Keratinocyte (primary cell): ENCODE measurements around the gene APBB2. TPM values are rescaled to one million over a fixed set of nuclear protein-coding genes. Genes with fewer than 3 reads are reported as not detected.

Experiments used
- DNase-seq: peaks from one replicate; pipeline ENCODE4 v3.0.0-alpha.2; 2011; ENCODE audit warnings: low read depth, missing footprints, low spot score
- FAIRE-seq: peaks from 2 replicates; lab custom pipeline; 2011; peaks lifted over from hg19 to GRCh38; lab: Jason Lieb, UNC
- H2AFZ ChIP-seq: 2 replicates; pipeline ENCODE4 v1.6.0; 2012; ENCODE audit warnings: low read length, control low read depth, inconsistent platforms; ENCODE audit not compliant: control insufficient read depth
- H3K27ac ChIP-seq: 2 replicates; pipeline ENCODE4 v1.5.1; 2011; ENCODE audit warnings: low read length; ENCODE audit not compliant: control insufficient read depth, insufficient read depth
- H3K27me3 ChIP-seq: 3 replicates; pipeline ENCODE4 v1.6.0; 2011; ENCODE audit warnings: low read length; ENCODE audit not compliant: control insufficient read depth, insufficient read depth; ENCODE audit errors: extremely low read depth
- H3K36me3 ChIP-seq, 2 experiments: 2 replicates in 1 of 2; 3 replicates in 1 of 2; pipeline ENCODE4 v1.5.1; 2011; ENCODE audit warnings: low read length in 2 of 2, mild to moderate bottlenecking in 1 of 2; ENCODE audit not compliant: control insufficient read depth in 2 of 2, insufficient read depth in 2 of 2; ENCODE audit errors: extremely low read depth in 1 of 2
- H3K4me1 ChIP-seq: 3 replicates; pipeline ENCODE4 v1.5.1; 2011; ENCODE audit warnings: low read length; ENCODE audit not compliant: control insufficient read depth, insufficient read depth; ENCODE audit errors: extremely low read depth
- H3K4me2 ChIP-seq: 3 replicates; pipeline ENCODE4 v1.6.0; 2011; ENCODE audit warnings: low read depth, low read length; ENCODE audit not compliant: control insufficient read depth, insufficient read depth; ENCODE audit errors: extremely low read depth
- H3K4me3 ChIP-seq, 3 experiments: fragments of 200-600 bp in 1 of 3; sonication (generic) in 1 of 3; 2 replicates in 2 of 3; 3 replicates in 1 of 3; pipeline ENCODE4 v1.5.1; 2011 to 2016; ENCODE audit warnings: low read length in 3 of 3, mild to moderate bottlenecking in 3 of 3, control low read depth in 2 of 3, inconsistent platforms in 1 of 3, low read depth in 1 of 3, mixed read lengths in 1 of 3, mixed run types in 1 of 3, moderate library complexity in 1 of 3; ENCODE audit not compliant: control insufficient read depth in 2 of 3, insufficient read depth in 2 of 3; ENCODE audit errors: extremely low read depth in 1 of 3
- H3K79me2 ChIP-seq: 2 replicates; pipeline ENCODE4 v1.6.0; 2012; ENCODE audit warnings: low read length; ENCODE audit not compliant: control insufficient read depth, insufficient read depth
- H3K9ac ChIP-seq: 3 replicates; pipeline ENCODE4 v1.6.0; 2011; ENCODE audit warnings: low read length; ENCODE audit not compliant: control insufficient read depth, insufficient read depth; ENCODE audit errors: extremely low read depth
- H3K9me1 ChIP-seq: 3 replicates; pipeline ENCODE4 v1.6.0; 2011; ENCODE audit warnings: low read length; ENCODE audit not compliant: control insufficient read depth, insufficient read depth; ENCODE audit errors: extremely low read depth
- H3K9me3 ChIP-seq: 2 replicates; pipeline ENCODE4 v1.5.1; 2012; ENCODE audit warnings: low read depth, low read length; ENCODE audit not compliant: control insufficient read depth
- H4K20me1 ChIP-seq: 3 replicates; pipeline ENCODE4 v1.6.0; 2011; ENCODE audit warnings: low read length; ENCODE audit not compliant: control insufficient read depth, insufficient read depth; ENCODE audit errors: extremely low read depth
- CTCF ChIP-seq, 3 experiments: IDR thresholded peaks in 1 of 3; conservative IDR thresholded peaks in 1 of 3; optimal IDR thresholded peaks in 1 of 3; 2 replicates in 2 of 3; 3 replicates in 1 of 3; pipeline versions ENCODE3 to v1.5.1; 2011; ENCODE audit warnings: low read length in 3 of 3, mild to moderate bottlenecking in 3 of 3, moderate library complexity in 2 of 3, control low read depth in 1 of 3, inconsistent platforms in 1 of 3; ENCODE audit not compliant: insufficient read depth in 2 of 3; ENCODE audit errors: extremely low read depth in 1 of 3
- EZH2 ChIP-seq: IDR thresholded peaks from one replicate; pipeline ENCODE4 v1.6.1; 2012; ENCODE audit warnings: inconsistent platforms, mild to moderate bottlenecking, low read length, moderate library complexity
- dilution Hi-C: fragments of 300-500 bp; cut with MboI; formaldehyde crosslinking; loops from one replicate; pipeline ENCODE4 v1.7.0; 2020; ENCODE audit warnings: low sequenced_read_pairs; ENCODE audit not compliant: extremely low pct_ligation_motif_present
- polyA plus RNA-seq, 5 experiments: library from polyadenylated mRNA; depleted of rRNA in 3 of 5; stranded (reverse) in 3 of 5; stranded (forward) in 1 of 5; unstranded in 1 of 5; fragments of >200 nt; gene quantifications; 1 replicate in 1 of 5; 2 replicates in 3 of 5; 3 replicates in 1 of 5; pipeline versions ENCODE4 v1.2.1 to v1.2.3, GENCODE V29; 2011 to 2012; ENCODE audit warnings: missing spikeins in 2 of 5, low read depth in 1 of 5, low replicate concordance in 1 of 5

The APBB2 gene
- polyA plus RNA-seq, 1 donor (not counting 4 experiments of a cell fraction or from before 2014, with no cell fraction given), result 57.3 TPM

- Histone ChIP-seq H2AFZ (no peak overlapping the region), H3K9ac (no peak overlapping the region), H3K27ac (peak overlapping the region; percentile 45), H3K27me3 (no peaks in the 10 kb centered on the region), H3K79me2 (peaks cover 73% of the 10 kb centered on the region), H3K4me3 (no peak overlapping the region), H3K9me1 (no peaks in the 10 kb centered on the region), H4K20me1 (no peaks in the 10 kb centered on the region), H3K4me2 (peak overlapping the region; percentile 58), H3K4me1 (peaks cover 51% of the 10 kb centered on the region), H3K36me3 (no peaks in the 10 kb centered on the region), H3K9me3 (no peaks in the 10 kb centered on the region)
- dilution Hi-C loops, result no loop called here
- DNase-seq (no peak), FAIRE-seq (peak; percentile 81)
- TF ChIP-seq EZH2, result no peak
- no peak for TF ChIP-seq CTCF (optimal IDR thresholded peaks at IDR 0.05 in 1 of 3, IDR thresholded peaks at IDR 0.05 in 1 of 3, conservative IDR thresholded peaks at IDR 0.05 in 1 of 3; ENCODE audit: extremely low read depth in 1 of 3, insufficient read depth in 2 of 3, low read length in 3 of 3)
Observed at GRCh38 chr4:41132055-41132683, 82.2 kb downstream of the APBB2 start.

- FAIRE-seq (no peak), DNase-seq (no peak)
- H3K9me3 ChIP-seq, result no peaks in the 10 kb centered on the region
- no peaks in the 10 kb centered on the region for H3K9me1 ChIP-seq
- H3K27ac ChIP-seq, result no peak overlapping the region
- H3K27me3 ChIP-seq, result no peaks in the 10 kb centered on the region
- no peak overlapping the region for H3K4me3 ChIP-seq
- H2AFZ ChIP-seq, result no peak overlapping the region
- H3K4me2 ChIP-seq, result no peak overlapping the region
- peaks cover 76% of the 10 kb centered on the region for H3K79me2 ChIP-seq
- dilution Hi-C loops, result no loop called here
- peaks cover 47% of the 10 kb centered on the region for H3K4me1 ChIP-seq
- no peak overlapping the region for H3K9ac ChIP-seq
- H4K20me1 ChIP-seq, result no peaks in the 10 kb centered on the region
- H3K36me3 ChIP-seq, result no peaks in the 10 kb centered on the region
- no peak for TF ChIP-seq CTCF (optimal IDR thresholded peaks at IDR 0.05 in 1 of 3, IDR thresholded peaks at IDR 0.05 in 1 of 3, conservative IDR thresholded peaks at IDR 0.05 in 1 of 3; ENCODE audit: extremely low read depth in 1 of 3, insufficient read depth in 2 of 3, low read length in 3 of 3)
- no peak for TF ChIP-seq EZH2
Observed at GRCh38 chr4:41129936-41130440, 84.4 kb downstream of the APBB2 start.
